NCI-H1105 (cell line): ENCODE results near the gene OTUD5.
A peak's percentile ranks its signal among the peaks of the same experiment; 100 is the strongest.

Experiments
- DNase-seq: peaks from one replicate; lab custom pipeline; 2025; lab: John Stamatoyannopoulos, UW

The OTUD5 gene

GRCh38 chrX:48971249-48972219, 14.1 kb upstream of the OTUD5 start, which contains the start of gene KCND1:
TSS of gene KCND1 (minus strand) at chrX:48971844. CDS start at chrX:48970271, 1,573 bp downstream.
- peak; percentile 36 for DNase-seq

GRCh38 chrX:48969471-48969870, 12.1 kb upstream of the OTUD5 start:
- no peak for DNase-seq

- no peak for DNase-seq
Measured at GRCh38 chrX:48968377-48968776, 11.0 kb upstream of the OTUD5 start.

DNA sequence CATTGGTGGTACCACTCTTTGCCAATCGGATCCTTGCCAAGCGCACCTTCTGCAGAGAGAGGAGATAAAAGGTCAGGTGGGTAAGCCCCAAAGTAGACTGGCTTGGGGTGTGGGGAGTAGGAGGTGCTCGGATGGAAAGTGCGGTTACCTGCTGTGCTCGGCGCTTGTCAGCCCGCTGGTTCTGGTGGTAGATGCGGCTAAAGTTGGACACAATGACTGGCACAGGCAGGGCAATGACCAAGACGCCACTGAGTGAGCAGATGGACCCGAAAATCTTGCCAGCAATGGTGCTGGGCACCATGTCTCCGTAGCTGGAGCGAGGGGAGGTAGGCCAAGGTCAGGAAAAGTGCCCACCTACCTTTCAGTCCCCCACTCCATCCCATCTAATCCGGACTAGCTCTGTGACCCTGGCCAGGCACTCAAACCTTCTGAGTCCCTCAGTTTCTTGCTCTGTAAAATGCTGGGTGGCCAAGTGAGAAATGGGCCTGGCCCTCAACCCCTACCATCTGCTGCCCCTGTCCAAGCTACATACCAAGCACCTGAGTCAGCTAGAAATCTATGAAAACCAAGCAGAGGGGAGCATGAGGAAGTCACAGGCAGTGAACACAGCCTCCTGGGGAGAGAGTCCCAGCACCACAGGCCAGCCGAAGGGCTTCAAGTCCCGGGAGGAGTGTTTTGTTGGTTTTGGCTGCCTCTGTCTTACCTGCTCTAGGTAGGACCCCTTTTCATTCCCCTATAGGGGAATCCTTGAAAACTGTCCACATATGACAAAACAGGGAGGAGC, 9.6 kb upstream of the OTUD5 start:
- DNase-seq, result no peak

GRCh38 chrX:48965959-48966358, 8.6 kb upstream of the OTUD5 start:
- DNase-seq, result no peak

DNA sequence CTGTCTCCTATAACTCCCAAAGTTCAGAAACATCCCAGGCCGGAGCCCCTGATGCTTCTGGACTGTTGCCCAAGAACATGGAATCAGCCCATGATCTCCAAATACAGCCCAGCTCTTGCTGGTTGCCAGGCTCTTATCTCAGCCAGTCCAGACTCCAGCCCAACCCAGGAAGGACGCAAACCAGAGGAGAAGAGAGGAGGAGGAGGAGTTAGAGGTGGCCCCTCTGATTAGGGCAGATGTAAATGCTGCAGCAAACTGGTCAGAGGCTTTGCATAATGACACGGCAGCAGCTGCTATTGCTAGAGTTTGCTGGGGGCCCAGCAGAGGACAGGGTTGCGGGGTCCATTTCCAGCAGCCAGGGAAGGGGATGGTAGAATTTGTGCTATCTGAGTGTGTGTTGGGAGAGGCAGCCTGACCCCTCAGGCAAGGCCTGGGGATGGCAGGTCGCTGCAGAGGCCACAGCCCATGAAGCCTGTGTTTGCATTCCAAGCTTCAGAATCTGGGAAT, 4.2 kb upstream of the OTUD5 start:
- no peak for DNase-seq

DNA sequence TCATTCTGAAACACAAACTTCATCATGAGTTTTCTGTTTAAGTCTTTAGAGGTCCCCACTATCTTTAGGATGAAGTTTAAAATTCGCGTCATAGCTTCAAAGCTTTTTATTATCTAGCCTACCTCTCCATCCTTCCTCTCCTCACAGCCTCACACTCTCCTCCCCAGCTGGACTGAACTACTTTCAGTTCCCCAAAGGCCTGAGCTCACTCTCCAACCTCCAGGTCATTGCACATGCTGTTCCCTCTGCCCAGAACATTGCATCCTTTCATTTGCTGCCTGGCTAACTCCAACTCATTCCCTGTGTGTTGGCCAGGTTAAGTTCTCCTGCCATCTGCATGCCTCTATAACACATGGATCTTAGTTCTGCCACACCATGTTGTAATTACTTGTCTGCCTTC, 2.9 kb upstream of the OTUD5 start:
- no peak for DNase-seq

DNA sequence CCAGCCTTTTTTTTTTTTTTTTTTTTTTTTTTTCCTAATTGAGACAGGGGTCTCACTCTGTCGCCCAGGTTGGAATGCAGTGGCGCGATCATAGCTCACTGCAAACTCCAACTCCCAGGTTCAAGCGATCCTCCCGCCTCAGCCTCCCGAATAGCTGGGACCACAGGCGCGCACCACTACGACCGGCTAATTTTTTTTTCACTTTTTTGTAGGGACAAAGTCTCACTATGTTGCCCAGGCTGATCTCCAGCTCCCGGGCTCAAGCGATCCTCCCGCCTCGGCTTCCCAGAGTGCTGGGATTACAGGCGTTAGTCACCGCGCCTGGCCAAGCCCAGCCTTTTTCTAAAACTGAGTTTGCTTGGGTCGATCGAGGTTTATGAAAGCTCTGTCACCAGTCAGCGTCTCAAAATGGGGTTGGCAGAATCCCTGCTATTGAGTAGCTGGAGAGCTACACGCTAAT, 1.3 kb upstream of the OTUD5 start:
- no peak for DNase-seq

- DNase-seq, result peak; percentile 92
Measured at GRCh38 chrX:48957827-48958634, 624 bp upstream of the OTUD5 start.

DNA sequence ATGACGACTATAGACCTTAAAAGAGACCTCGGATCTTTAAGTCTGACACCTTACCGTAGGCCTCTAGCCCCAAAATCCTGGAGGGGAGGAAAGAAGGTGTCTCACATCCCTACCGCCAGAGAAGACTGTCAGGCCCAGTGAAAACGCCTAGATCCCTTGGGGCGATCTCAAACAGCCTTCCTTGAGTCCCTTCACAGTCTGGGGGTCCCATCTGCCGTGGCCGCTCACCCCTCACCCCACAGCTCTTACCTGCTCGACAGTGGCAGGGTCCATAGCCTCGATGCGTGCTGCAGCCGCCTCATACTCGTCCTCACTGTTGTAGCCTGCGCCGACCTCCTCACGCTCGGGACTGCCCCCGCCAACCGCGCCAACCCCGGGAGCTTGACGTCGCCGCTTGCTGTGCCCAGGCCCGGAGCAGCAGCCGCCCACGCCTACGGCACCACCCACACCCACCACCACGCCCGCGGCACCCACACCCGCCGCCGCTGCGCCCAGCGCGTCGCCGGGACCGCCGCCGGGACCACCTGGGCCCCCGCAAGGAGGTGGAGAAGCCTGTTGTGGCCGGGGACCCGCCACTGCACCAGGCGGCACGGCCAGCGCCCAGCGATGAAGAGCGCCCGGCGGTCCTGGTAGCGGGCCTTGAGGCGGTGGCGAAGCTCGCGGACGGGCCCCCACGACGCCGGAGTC, 536 bp downstream of the OTUD5 start:
- DNase-seq, result no peak

DNA sequence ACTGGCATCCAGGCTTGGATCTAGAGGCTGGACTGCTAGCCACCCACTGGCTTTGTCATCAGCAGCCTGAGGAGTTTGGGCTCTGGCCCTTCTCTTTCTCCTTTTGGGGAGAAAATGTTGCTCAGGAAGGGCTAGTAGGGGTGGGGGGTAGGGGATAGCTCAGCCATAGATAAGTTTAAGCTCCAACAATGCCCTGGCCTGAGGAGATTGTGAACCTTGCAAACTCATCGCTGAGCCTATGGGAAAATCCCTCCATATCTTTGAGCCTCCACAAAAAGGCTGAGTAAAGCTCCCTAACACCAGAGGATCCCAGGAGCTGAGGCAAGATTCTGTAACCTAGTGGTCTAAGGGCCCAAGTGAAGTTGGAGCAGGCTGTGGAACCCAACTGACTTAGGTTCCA, 8.8 kb downstream of the OTUD5 start:
- no peak for DNase-seq

- DNase-seq, result no peak
Measured at GRCh38 chrX:48945517-48946348, 11.7 kb downstream of the OTUD5 start.

DNA sequence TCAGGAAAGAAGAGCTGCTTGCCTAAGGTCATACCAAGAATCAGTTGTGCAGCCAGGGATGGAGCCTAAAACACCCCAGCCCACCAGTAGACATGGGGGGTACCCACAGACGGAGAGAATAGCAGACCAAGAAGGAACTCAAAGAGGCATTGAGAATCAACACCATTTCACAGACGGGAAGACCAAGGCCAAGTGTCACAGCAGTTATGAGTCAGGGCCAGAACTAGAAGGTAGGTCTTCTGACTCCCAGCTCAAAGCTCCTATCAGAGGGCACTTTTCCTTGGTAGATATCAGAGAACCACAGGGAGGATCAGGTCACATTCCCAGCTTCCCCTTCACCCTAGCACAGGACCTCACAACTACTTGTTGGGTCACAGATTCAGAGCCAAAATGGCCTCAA, 14.5 kb downstream of the OTUD5 start:
- no peak for DNase-seq

DNA sequence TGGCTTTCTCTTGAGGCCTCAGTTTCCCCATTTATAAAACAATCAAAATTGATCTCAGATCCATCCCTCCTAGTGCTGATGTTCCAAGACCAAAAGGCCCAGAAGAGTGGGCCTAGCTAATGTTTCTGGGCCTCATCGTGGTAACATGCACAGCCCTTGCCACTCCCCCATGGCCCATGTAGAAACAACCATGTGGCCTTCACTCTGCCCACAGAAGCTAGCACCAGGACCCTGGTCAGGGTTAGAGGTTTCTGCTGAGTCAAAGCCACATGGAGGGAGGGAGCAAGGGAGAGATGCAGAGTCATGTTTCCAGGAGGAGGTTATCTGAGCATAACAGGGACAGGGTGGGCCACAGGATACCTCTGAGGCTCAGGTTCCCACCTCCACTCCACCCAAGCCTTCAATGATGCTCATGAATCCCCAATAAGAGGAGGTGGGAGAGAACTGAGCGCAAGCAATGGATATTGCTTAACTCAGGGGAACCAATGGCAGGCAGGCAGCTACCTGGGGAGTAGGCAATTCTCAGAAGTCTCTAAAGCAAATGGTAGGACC, 16.9 kb downstream of the OTUD5 start:
- no peak for DNase-seq

DNA sequence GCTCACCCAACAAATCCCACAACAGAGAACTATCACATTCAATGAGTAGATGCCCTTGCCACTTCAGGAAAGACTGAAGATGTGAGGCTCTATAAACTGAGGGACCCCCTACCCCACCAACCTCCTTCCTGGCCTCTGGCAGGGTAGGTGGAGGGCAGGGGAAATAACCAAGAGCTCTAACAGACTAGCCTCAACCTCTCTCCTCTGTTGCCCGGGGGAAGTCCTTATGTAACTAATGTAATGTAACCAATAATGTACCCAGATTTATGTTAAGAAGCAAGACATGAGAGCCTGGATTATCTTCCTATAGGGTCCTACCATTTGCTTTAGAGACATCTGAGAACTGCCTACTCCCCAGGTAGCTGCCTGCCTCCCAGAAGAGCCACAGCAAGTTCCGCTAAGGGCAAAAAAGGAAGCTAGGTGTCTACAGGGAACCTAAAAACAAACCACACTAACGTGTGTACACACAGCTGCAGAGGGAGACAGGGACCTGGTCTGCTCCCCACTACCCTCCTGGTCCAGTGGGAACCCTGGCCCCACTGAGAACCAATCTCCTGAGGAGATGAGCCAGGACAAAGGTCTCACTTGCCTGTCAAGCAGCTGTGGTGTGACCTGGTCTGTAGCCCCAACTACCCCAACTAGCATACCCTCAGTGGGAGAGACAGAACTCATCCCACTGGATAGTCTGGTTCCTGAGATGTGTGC, 17.7 kb downstream of the OTUD5 start:
- DNase-seq, result no peak

GRCh38 chrX:48938721-48939425, 18.5 kb downstream of the OTUD5 start:
- DNase-seq, result no peak

- DNase-seq, result no peak
Measured at GRCh38 chrX:48937054-48937907, 20.1 kb downstream of the OTUD5 start.
